ENCODE data around the gene ZFR.

- TF ChIP-seq REST (IDR thresholded peaks at IDR 0.05) (no peak), CTCF (IDR thresholded peaks at IDR 0.05; ENCODE audit: low read depth, low read length, missing input control) (no peak), YY1 (IDR thresholded peaks at IDR 0.05) (no peak), SP1 (IDR thresholded peaks at IDR 0.05) (no peak), RAD21 (IDR thresholded peaks at IDR 0.05) (no peak), TAF1 (conservative IDR thresholded peaks at IDR 0.05) (no peak), EGR1 (IDR thresholded peaks at IDR 0.05; ENCODE audit: low read depth in 2 of 2) (no peak), HNF4G (IDR thresholded peaks at IDR 0.05) (no peak), GABPA (IDR thresholded peaks at IDR 0.05 in 1 of 2, conservative IDR thresholded peaks at IDR 0.05 in 1 of 2) (no peak), MAX (IDR thresholded peaks at IDR 0.05) (no peak), JUND (IDR thresholded peaks at IDR 0.05) (no peak), ZBTB33 (IDR thresholded peaks at IDR 0.05) (no peak), ATF3 (IDR thresholded peaks at IDR 0.05) (no peak)
Observed at GRCh38 chr5:32460702-32461101, 16.2 kb upstream of the ZFR start.
